ENCODE results near the gene RCHY1. TPM values are rescaled to one million over a fixed set of nuclear protein-coding genes. Genes with fewer than 3 reads are reported as not detected.
A peak's percentile ranks its signal among the peaks of the same experiment; 100 is the strongest.

The RCHY1 gene
- 10 to 100 TPM; 28.3 to 30.1 TPM for total RNA-seq
- 10 to 100 TPM; 37.4 to 44.5 (median 40.8) TPM for polyA plus RNA-seq (ENCODE audit: insufficient read length in 6 of 6)
- long read RNA-seq, donor 1, full-length matches to known transcripts, result 14 of 29 reads
- long read RNA-seq, donor 1, partial matches to known transcripts, result 15 of 29 reads
- long read RNA-seq, donor 1, other reads (novel, unspliced or antisense), result 0 of 29 reads
- long read RNA-seq, donor 2, full-length matches to known transcripts, result 14 of 42 reads
- long read RNA-seq, donor 2, partial matches to known transcripts, result 23 of 42 reads
- long read RNA-seq, donor 2, other reads (novel, unspliced or antisense), result 5 of 42 reads
- long read RNA-seq, donor 3, full-length matches to known transcripts, result 13 of 13 reads
- long read RNA-seq, donor 3, partial matches to known transcripts, result 0 of 13 reads
- long read RNA-seq, donor 3, other reads (novel, unspliced or antisense), result 0 of 13 reads
- long read RNA-seq, donor 4, full-length matches to known transcripts, result 13 of 15 reads
- long read RNA-seq, donor 4, partial matches to known transcripts, result 0 of 15 reads
- long read RNA-seq, donor 4, other reads (novel, unspliced or antisense), result 2 of 15 reads
- long read RNA-seq, donor 5, full-length matches to known transcripts, result 13 of 13 reads
- long read RNA-seq, donor 5, partial matches to known transcripts, result 0 of 13 reads
- long read RNA-seq, donor 5, other reads (novel, unspliced or antisense), result 0 of 13 reads
- long read RNA-seq, donor 6, full-length matches to known transcripts, result 10 of 10 reads
- long read RNA-seq, donor 6, partial matches to known transcripts, result 0 of 10 reads
- long read RNA-seq, donor 6, other reads (novel, unspliced or antisense), result 0 of 10 reads
- long read RNA-seq, donor 7, full-length matches to known transcripts, result 7 of 7 reads
- long read RNA-seq, donor 7, partial matches to known transcripts, result 0 of 7 reads
- long read RNA-seq, donor 7, other reads (novel, unspliced or antisense), result 0 of 7 reads
- long read RNA-seq, donor 8, full-length matches to known transcripts, result 18 of 23 reads
- long read RNA-seq, donor 8, partial matches to known transcripts, result 0 of 23 reads
- long read RNA-seq, donor 8, other reads (novel, unspliced or antisense), result 5 of 23 reads
- long read RNA-seq, donor 9, result 0 reads
- long read RNA-seq, donor 10, full-length matches to known transcripts, result 8 of 12 reads
- long read RNA-seq, donor 10, partial matches to known transcripts, result 1 of 12 reads
- long read RNA-seq, donor 10, other reads (novel, unspliced or antisense), result 3 of 12 reads
- long read RNA-seq, donor 11, full-length matches to known transcripts, result 23 of 23 reads
- long read RNA-seq, donor 11, partial matches to known transcripts, result 0 of 23 reads
- long read RNA-seq, donor 11, other reads (novel, unspliced or antisense), result 0 of 23 reads
- long read RNA-seq, donor 12, full-length matches to known transcripts, result 15 of 15 reads
- long read RNA-seq, donor 12, partial matches to known transcripts, result 0 of 15 reads
- long read RNA-seq, donor 12, other reads (novel, unspliced or antisense), result 0 of 15 reads

DNA sequence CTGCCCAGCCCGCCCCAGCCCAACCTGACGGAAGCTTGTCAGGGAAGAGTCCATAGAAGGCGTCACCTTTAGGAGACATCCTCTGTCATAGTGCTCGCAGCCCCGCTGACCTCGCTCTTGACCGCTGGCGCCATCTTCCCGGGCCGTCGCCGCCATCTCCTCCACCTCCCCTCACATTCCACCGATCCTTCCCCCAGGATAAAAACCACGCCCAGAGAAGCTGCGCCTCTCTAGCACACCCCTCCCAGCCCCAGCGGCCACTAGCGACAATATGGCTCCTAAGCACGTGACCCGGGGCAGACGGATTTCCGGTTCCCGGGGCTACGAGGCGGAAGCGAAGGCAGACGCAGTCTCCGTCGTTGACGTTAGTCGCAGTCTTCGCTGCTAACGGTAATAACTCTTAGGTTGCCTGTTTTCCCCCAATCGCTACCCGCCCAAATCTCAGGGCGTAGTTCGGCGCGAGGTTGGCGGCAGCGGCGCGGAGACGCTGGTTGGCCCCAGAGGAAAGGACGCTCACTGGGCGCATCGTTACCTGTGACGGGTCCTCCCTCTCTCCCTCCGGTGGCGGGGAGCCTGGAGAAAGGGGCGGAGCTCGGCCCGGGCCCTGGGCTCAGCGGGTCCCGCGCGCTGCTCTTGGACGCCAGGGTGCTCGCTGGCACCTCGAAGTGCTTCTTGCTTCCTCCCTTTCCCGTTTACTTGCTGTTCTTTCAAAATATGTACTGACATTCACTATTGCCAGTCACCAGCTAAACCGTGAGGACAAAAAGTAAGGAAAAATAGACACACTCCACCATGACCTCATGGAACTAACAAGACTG, at the start of gene RCHY1, which contains the start of gene THAP6:
Gene RCHY1 (minus strand): TSS at position 273 of the 818 bp plus-strand sequence. CDS start 117 bp downstream, at position 156.
Gene THAP6 (plus strand): TSS at position 343 of the 818 bp plus-strand sequence. CDS start 980 bp downstream, outside the sequence.
- H3K9me3 ChIP-seq, result no peaks in the 10 kb centered on the region
- intact Hi-C loops (cut with DNase I), result no loop called here
- H3K36me3 ChIP-seq, result peaks cover 5 to 23% of the 10 kb centered on the region in 2 donors
- TF ChIP-seq, protein P1, sequence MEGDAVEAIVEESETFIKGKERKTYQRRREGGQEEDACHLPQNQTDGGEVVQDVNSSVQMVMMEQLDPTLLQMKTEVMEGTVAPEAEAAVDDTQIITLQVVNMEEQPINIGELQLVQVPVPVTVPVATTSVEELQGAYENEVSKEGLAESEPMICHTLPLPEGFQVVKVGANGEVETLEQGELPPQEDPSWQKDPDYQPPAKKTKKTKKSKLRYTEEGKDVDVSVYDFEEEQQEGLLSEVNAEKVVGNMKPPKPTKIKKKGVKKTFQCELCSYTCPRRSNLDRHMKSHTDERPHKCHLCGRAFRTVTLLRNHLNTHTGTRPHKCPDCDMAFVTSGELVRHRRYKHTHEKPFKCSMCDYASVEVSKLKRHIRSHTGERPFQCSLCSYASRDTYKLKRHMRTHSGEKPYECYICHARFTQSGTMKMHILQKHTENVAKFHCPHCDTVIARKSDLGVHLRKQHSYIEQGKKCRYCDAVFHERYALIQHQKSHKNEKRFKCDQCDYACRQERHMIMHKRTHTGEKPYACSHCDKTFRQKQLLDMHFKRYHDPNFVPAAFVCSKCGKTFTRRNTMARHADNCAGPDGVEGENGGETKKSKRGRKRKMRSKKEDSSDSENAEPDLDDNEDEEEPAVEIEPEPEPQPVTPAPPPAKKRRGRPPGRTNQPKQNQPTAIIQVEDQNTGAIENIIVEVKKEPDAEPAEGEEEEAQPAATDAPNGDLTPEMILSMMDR (IDR thresholded peaks at IDR 0.05), result no peak
- H3K4me3 ChIP-seq, result peak within 1 kb of the TSS; percentile 74 to 87
- DNase-seq, result peak; percentile 95 to 98 (median 96)
- H3K4me1 ChIP-seq, result peaks cover 24 to 51% of the 10 kb centered on the region in 2 donors
- no peaks in the 10 kb centered on the region for H3K27me3 ChIP-seq
- peak within 1 kb of the TSS; percentile 97 to 99 for H3K27ac ChIP-seq
- peak; percentile 96 for ATAC-seq

DNA sequence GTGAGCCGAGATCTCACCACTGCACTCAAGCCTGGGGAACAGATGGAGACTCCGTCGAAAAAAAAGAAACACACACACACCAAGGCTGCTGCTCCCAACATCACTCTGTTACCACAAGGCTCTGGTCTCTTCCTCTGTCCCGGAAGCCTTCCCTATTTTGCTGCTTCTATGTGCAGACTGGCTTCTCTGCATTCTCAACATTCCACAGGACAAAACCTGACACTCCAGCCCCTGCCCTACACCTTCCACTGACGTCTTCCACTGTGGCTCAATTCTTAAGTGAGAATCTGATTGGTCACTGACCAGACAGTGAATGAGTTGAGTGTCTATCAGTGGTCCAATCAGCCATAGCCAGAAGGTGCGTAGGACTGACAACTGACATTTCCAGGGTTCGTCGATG, 47.6 kb upstream of the RCHY1 start:
- Histone ChIP-seq H3K9me3 (no peaks in the 10 kb centered on the region), H3K4me3 (no peak overlapping the region), H3K27ac (no peak overlapping the region), H3K27me3 (no peaks in the 10 kb centered on the region), H3K36me3 (no peaks in the 10 kb centered on the region), H3K4me1 (no peaks in the 10 kb centered on the region)
- intact Hi-C loops (cut with DNase I), result no loop called here
- TF ChIP-seq, protein P1 (IDR thresholded peaks at IDR 0.05), result no peak
- ATAC-seq (peak; percentile 86), DNase-seq (no peak)

DNA sequence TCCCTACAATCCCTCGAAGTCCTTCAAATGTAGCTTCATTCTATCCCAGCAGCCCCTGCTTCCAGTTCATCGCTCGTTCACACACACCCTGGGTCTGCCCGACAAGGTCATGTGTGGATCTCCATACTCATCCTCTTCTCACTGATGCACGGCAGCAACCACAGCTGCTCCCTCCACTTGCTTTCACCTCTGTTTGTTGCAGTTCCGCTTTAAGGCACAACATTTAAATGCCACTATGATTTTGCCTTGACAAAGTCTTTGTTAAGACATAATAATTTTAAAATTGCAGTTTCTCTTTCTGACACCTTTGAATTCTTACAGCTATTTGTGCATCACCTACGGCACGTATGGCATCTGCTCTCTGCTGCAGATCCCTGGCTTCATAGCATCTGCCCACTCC, 43.5 kb upstream of the RCHY1 start:
- Histone ChIP-seq H3K27ac (no peak overlapping the region), H3K9me3 (no peaks in the 10 kb centered on the region), H3K4me3 (no peak overlapping the region), H3K4me1 (no peaks in the 10 kb centered on the region), H3K36me3 (no peaks in the 10 kb centered on the region), H3K27me3 (peaks cover 0 to 4% of the 10 kb centered on the region in 2 donors)
- TF ChIP-seq, protein P1 (IDR thresholded peaks at IDR 0.05), result no peak
- no peak for ATAC-seq
- intact Hi-C loops (cut with DNase I), result no loop called here
- no peak for DNase-seq
